GM19468 (cell line): ENCODE results near the gene ZBTB2.
"Not testable (repeated sequence)": the region's sequence is repeated elsewhere in the genome, so short reads cannot be mapped to it uniquely, and the experiment has no call there.

Experiments used
- ATAC-seq: cut with Tn5 transposase; IDR thresholded peaks from one replicate; pipeline ENCODE4 v1.9.1; 2021; ENCODE audit warnings: mild to moderate bottlenecking, moderate library complexity, moderate number of reproducible peaks; ENCODE audit not compliant: unreplicated experiment; ENCODE audit errors: extremely low read depth

Gene ZBTB2

GRCh38 chr6:151403919-151404308, 12.6 kb upstream of the ZBTB2 start:
- ATAC-seq: no peak

GRCh38 chr6:151402228-151402627, 10.9 kb upstream of the ZBTB2 start:
- no peak for ATAC-seq

DNA sequence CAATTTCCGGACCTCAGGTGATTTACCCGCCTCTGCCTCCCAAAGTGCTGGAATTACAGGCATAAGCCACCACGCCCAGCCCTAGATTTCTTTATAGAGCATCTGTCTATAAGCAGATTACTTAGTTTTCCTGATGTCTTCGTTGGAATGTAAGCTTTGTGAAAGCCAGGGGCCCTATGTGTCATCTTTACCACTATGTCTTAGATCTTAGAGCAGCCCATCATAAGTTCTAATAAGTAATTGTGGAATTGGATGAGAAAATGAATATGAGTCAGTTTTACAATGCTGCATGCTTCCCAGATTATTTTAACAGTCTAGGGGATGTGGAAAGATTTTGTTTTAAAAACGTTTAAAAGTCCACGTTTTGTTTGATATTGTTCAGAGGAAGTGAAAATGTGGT, 9.1 kb upstream of the ZBTB2 start:
- no peak for ATAC-seq

DNA sequence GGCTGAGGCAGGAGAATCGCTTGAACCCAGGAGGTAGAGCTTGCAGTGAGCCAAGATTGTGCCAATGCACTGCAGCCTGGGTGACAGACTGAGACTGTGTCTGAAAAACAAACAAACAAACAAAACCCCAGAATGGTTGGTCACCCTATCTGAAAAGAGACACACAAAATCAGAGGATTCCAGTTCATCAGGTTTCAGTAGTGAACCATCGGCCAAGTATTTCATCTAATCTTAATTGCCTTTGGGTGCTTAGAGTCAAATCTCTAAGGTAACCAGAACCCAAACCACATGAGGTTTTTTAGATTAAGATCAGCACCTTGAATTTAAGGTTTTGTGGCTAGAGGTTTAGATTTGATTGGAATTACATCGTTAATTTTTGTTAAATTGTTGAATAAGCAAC, 8.3 kb upstream of the ZBTB2 start:
- ATAC-seq: no peak

GRCh38 chr6:151393410-151393809, 2.1 kb upstream of the ZBTB2 start:
- no peak for ATAC-seq

DNA sequence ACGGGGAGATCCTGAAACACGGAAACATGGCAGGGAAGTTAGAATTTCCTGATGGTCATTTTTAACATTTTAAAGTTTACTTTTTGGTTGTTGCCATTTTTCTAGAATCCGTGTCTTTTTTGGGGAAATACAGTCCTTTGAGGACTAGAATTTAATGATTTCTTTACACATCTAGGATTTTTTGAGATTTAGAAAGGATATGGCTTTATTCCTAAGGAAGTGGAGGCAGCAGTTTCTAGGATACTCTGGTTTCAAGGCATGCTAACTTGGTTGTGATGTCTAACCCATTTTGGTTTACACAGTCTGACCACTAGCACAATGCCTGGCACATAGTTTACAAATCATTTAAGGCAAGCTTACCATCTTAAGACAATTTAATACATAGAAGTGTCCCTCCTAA, 1.1 kb upstream of the ZBTB2 start:
- no peak for ATAC-seq

DNA sequence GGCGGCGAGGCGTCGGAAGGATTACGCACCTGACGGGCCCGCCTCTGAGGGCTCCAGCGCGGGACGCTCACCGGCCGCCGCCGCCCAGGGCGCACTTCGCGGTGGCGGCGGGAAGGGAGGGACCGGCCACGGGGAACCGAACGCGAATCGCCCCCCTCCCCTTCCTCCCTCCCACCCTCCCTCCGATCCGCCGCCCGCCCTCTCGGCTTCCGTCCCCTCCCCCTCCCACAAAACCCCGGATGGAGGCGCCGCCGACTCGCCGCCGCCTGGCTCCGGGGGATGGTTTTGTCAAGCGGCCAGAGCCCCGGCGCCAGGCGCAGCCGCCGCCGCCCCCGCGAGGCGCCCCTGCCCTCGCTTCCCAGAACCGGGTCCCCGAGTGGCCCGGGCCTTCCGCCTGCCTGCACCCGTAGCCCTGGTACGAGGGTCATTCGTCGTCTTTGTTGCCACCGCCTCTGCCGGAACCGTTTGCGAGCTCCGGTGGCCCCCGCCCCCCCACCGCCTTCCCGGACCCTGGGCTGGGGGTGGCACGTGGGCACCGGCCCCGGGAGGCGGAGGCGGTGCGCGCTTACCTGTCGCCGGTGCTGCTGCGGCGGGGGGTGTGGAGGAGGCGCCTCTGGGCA, 398 bp downstream of the ZBTB2 start:
- no peak for ATAC-seq

- peak; percentile 85 for ATAC-seq
Observed at GRCh38 chr6:151390276-151390850, 996 bp downstream of the ZBTB2 start.

GRCh38 chr6:151389618-151390275, 1.6 kb downstream of the ZBTB2 start:
- peak; percentile 56 for ATAC-seq

DNA sequence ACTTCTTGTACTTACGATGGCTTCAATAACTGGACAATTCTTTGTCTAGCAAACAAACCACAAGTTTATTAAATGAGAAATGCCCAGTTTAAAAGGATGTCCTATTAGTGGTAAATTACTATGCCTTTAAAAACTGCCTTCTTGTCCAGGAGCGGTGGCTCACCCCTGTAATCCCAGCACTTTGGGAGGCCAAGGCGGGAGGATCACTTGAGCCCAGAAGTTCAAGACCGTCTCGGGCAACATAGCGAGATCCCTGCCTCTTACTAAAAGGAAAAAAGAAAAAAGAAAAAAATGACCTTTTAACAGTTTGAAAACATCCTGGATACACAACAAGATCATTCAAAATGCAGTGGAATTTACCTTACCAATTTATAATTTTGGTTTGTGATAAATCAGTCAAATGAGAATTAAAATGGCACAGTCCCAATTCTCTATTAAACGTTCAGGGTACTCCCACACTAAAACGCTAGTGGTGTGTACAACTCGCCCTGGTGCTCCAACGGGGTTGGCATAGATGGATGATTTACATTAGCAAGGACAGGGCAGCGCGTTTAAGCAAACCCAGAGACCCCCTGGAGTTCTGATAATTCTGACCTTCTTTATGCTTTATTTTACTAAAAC, 2.3 kb downstream of the ZBTB2 start:
- ATAC-seq: no peak

GRCh38 chr6:151388236-151388635, 3.1 kb downstream of the ZBTB2 start:
- no peak for ATAC-seq

- no peak for ATAC-seq
Observed at GRCh38 chr6:151387175-151387970, 4.0 kb downstream of the ZBTB2 start.

- no peak for ATAC-seq
Observed at GRCh38 chr6:151385177-151385576, 6.2 kb downstream of the ZBTB2 start.

DNA sequence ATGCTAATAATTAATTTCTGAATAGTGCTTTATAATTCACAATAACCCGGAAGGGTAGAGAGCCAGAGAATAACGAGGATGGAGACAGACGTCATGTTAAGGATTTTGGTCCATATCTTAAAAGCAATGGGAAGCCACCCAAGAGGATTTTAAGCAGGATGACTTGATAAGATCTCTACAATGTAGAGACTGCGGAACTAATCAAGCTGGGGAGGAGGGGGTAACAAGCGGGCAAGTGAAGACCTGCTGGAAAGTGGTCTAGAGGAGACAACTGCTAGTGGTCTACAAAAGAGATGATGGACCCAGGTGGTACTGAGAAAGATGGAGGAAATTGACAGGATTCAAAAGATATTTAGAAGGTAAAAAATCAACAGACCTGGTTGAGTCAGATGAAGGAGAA, 7.2 kb downstream of the ZBTB2 start:
- ATAC-seq: no peak

DNA sequence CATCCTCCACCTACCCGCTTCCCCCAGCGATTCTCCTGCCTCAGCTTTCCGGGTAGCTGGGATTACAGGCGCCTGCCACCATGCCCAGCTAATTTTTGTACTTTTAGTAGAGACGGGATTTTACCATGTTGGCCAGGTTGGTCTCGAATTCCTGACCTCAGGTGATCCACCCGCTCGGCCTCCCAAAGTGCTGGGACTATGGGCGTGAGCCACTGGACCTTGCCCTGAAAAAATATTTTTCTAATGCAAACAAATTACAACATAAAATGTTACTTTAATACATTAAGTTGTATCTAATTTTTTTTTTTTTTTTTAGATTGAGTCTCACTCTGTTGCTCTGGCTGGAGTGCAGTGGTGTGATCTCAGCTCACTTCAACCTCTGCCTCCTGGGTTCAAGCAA, 8.7 kb downstream of the ZBTB2 start:
- not testable (repeated sequence) for ATAC-seq

GRCh38 chr6:151381722-151382121, 9.6 kb downstream of the ZBTB2 start:
- ATAC-seq: no peak

DNA sequence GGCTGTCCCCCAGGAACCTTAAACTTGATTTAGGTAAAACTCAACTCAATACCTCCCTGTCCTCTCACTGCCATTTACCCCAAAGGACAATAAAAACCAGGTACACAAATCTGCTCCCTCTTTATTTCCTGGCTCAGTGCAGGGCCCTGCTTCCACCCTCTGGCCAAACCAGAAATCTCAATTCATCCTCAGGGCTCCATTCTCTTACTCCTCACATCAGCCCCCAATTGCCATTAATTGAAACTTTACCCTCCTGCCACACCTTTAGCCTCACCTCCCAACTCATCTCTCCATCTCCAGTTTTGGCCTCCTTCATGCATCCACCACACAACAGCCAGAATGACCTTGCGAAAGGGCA, 10.5 kb downstream of the ZBTB2 start:
- ATAC-seq: no peak

DNA sequence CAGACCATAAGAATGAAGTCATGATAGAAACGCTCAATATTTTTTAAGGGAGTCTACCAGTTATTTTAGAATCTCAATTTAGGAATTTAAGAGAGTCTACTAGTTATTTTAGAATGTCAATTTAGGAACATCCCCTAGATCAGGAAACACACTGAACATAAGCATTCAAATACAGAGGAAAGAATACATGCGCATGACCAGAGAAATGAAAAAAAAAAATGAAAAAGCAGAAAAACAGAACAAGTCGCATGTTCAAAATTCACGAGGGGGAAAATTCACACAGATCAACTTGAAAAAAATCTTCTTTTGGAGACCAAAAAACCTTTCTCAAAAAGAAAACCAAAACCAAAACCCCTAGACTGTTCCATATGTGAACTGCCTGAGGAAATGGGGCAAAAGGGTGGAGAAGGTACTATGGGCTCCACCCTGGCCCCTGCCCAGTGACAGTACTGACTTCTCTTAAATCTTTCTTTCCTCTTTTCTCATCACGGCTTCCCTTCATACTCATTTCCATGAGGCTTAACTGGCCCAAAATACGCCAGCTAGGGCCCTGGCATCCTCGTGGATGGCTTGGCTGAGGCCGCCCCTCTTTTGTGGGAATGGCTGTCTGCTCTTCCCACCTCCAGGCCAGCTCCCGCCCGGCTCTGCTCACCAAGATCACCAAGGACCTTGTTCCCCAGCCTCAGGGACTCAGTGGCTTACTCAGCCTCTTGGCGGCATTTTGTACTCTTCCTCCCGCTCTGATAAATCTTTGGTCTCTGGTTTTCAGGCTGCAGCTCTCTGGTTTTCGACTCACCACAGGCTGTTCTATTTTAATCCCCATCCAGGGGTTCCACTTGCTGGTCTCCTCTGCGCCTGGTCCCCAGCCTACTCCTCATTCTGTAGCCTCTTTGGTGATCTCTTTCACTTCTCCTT, 11.2 kb downstream of the ZBTB2 start:
- no peak for ATAC-seq

DNA sequence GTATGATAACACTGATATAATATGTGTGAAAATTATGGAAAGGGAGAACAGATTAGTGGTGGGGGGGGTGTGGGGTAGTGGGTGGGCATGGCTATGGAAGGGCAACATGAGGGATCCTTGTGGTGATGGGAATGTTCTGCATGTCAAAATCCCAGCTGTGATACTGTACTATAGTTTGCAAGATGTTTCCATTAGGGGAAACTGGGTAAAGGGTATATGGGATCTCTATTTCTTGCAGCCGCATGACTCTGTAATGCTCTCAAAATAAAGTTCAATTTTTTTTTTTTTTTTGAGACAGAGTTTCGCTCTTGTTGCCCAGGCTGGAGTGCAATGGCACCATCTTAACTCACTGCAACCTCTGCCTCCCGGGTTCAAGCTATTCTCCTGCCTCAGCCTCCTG, 14.3 kb downstream of the ZBTB2 start:
- ATAC-seq: no peak

DNA sequence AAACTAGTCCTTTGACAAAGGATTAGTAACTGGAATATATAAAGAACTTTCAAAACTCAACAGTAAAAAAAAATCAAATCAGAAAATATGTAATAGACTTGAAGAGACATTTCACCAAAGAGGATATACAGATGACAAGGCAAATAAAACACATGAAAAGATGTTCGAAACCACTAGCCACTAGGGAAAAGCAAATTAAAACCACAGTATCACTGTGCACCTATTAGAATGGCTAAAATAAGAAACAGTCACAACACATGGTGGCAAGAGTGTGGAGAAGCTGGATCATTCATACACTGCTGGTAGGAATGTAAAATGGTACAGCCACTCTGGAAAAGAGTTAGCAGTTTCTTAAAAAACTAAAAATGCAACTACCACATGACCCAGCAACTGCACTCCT, 14.9 kb downstream of the ZBTB2 start:
- ATAC-seq: no peak
